ENCODE measurements around the gene CASP2.
"Not testable (repeated sequence)": the region's sequence is repeated elsewhere in the genome, so short reads cannot be mapped to it uniquely, and the experiment has no call there.

CASP2 gene

DNA sequence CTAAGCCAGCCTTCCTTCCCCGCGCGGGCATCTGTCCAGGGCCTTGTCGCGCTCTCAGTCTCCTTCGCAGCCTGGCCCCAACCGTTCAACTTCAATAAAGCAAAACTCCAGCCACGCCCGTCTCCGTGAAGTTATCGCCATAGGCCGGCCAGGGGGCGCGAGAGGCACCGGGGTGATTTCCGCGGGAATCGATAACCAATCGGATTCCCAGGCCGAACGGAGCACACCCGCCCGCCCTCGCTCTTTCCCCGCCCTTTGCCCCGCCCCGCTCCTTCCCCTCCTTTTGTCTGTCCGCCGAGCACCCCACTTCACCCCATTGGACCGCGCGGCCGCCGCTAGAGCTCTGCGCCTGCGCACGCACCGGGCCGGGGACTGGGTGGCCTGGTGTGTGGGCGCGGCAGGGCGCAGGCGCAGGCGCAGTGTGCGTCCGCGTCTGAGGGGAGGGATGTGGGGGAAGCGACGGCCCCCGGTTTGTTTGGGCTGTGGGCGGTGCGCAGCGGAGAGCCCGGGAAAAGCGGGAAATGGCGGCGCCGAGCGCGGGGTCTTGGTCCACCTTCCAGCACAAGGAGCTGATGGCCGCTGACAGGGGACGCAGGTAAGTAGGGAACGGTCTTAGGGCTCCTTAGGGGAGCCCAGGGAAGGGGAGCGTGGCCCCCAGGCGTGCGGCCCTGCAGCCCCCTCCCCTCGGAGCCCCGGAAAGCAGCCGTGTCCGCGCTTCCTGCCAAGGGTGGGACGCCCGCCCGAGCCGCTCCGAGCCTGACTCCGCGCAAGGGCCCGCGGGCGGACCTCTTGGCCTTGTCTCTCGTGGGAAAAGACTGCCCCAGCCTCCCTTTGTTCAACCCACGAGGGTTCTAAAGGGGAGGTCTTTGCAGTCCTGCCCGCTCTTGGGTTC, at the start of gene CASP2:
Gene CASP2, plus strand, starts transcription at position 417 of the 892 bp plus-strand sequence. Its CDS starts 105 bp downstream, at position 522.
- peak; percentile 98 for DNase-seq (ENCODE audit: low read depth)

DNA sequence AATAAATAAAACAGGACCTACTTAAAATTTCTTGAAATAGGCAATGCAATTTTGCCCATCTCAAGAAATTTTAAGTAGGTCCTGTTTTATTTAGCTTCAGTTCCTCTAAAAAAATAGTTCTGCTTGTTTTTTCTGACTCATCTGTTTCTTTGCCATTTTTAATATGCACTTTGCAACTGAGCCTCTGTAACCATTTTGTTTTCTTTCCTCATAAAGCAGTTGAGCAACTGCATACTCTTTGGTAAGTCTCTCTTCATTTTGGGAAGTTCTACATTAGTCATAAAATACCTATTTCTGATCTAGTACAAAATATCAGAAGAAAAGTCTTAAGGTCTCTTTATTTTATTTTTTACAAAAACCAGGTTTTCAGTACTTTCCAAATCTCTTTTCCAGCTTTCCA, 48.3 kb upstream of the CASP2 start:
- no peak for DNase-seq (ENCODE audit: low read depth)

DNA sequence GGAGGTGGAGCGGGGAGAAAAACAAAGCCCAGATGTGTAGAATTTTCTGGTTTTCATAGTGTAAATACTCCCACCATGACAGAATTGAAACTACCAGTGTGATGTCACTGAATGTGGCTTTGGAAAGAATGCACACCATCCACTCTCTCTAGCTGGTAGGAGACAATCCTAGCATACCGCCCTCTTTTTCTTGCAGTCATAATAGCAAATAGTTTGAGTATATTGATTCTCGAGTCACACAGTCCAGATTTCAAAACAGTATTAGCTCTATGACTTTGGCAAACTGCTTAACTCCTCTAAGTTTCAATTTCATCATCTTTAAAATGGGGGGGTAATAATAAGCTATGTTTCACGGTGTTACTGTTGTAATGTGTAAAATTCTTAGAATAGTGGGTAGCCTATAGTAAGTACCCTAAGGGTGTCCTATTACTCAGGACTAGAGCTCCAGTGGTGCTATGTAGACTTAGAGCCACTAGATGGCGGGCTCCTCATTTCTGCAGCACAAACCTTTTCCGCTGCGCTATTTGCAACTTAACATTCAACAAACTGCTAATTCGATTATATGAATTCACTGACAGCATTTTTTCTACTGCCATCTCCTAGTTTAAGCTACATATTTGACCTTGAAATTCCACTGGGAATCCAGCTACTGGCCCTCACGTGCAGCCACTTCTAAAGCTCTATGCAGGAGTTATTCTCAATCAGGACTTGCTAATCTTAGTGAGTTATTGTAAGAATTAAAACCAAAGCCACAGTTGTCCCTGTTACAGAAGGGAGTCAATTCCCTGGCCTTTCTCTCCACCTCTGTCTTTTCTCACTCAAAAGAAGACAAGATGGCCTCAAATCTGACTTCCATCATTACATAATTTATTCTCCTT, 47.6 kb upstream of the CASP2 start:
- DNase-seq (ENCODE audit: low read depth), result peak; percentile 55

DNA sequence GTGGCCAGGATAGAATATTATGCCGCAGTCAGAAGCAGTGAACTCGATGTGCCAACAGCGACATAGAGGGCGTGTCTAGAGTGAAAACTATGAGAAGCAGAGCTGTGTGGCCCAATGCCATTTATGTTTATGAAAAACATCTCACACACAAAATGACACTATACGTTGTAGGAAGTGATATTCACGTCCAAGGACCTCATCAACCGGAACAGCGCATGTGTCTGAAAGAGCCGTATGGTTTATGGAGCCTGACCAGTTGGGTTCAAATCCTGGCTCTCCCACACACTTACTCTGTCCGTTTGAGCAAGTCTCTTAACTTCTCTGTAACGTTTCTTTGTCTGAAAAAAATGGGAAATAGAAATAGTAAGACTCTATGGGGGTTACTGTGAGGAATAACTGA, 45.8 kb upstream of the CASP2 start:
- DNase-seq (ENCODE audit: low read depth), result no peak

DNA sequence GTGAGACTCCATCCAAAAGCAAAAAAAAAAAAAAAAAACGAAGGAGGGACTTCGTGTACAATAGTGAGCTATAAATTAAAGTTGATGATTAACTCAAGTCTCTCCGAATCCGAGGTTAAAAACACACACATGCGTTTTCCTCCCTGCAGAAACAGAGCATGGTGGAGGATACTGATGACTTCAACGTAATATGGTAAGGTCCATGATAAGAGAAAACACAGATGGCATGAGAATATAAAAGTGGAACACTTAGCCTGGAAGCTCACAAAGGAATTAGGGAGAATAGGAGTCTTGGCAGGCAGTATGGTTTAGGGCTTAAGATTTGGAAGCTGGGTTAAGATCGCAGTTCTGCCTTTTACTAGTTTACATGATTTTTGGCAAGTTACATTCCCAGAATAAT, 45.0 kb upstream of the CASP2 start:
- no peak for DNase-seq (ENCODE audit: low read depth)

DNA sequence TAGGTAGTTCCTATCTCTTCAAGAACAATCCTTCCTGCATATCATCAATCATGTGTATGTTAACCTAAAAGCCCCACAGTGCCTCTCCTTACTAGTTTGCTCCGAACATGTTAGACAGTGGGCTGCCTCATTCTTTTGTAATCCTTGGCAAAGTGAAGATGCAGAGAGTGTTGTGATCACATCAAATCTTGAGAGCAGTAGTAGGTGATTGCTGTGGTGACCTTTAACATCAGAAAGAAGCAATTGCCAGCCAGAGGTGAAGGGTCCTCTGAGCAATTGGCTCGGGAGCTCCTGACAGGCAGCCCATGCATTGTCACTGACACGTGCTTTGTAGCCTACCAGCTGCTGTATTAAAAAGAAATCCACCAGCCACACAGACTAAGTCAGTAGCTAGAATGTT, 44.5 kb upstream of the CASP2 start:
- no peak for DNase-seq (ENCODE audit: low read depth)

DNA sequence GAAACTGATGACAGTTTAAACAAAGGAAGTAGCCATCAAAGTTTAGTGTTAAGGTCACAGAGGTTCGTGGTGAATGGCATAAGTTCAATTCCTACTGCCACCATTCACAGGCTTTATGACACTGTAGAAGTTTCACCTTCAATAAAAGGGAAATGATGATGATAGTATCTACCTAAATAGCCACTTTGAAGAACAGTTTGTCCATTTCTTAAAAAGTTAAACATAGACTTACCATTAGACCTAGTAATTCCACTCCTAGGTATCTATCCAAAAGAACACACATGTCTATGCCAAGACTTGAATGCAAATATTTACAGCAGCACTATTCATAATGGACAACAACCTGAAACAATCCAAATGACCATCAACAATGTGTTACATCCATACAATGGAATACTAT, 43.8 kb upstream of the CASP2 start:
- no peak for DNase-seq (ENCODE audit: low read depth)

DNA sequence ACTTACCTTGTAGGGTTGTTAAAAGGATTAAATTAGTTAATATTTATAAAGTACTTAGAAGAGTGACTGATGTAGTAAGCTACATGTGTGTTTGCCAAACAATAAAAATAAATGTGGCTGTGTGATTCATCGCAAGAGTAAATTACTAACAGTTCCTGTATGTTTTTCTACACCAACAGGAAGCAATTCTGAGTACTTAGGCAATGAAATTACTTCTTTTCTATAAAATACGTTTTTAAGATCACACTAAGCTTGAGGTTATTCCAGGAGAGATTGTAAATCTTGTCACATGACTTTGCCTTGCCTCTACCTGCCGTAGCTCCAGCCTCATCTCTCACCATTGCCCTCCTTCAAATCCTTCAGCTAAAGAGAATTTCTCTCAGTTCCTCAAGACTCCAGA, 43.0 kb upstream of the CASP2 start:
- DNase-seq (ENCODE audit: low read depth), result no peak

DNA sequence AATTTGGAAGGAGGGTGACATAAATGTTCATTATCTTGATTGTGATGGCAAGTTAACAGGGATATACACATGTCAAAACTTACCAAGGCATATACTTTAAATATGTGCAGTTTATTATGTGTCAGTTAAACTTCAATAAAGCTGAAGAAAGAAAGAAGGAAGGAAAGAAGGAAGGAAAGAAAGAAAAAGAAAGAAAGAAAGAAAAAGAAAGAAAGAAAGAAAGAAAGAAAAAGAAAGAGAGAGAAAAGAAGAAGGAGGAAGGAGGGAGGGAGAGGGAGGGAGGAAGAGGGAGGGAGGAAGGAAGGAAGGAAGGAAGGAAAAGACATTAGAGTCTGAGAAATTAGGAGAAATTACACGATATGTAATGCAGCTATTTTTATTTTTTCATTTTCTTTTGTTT, 40.8 kb upstream of the CASP2 start:
- DNase-seq (ENCODE audit: low read depth), result no peak

DNA sequence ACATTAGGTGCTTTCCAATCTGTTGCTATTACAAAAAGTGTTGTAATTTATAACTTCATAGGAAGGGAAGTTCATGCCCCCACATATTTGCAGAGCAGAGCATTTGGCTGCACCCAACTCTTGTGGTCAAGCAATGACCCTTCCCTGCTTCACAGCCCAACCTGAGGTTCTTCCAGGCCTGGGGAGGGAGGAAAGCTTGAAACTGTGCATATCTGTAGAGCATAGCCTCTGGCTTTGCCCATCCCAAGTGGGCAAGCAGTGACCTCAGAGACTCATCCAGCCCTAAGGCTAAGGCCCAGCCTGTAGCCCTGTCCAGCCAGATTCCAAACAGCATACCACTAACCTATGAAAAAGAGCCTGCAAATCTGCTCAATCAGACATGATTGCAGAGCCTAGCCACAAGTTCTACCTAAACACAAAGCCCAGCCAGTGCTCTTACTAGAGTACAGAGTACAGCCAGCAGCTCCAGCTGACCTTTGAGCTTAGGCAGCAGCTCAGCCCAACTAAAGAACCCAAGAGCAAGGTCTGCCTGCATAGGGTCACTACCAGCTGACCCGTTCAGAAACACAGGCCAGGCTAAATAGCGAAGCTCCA, 39.3 kb upstream of the CASP2 start:
- DNase-seq (ENCODE audit: low read depth), result no peak

DNA sequence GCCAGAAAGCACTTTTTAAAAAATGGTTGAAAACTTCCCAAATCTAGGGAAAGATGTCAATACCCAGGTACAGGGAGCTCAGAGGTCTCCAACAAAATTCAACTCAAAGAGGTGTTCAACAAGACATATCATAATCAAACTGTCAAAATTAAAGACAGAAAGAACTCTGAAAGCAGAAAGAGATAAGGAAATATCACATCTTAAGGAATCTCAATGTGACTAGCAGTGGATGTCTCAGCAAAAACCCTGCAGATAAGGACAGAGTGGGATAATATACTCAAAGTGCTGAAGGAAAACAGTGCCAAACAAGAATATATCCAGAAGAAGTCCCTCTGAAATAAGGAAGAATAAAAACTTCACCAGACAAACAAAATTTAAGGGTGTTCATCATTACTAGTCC, 38.0 kb upstream of the CASP2 start:
- DNase-seq (ENCODE audit: low read depth), result no peak

DNA sequence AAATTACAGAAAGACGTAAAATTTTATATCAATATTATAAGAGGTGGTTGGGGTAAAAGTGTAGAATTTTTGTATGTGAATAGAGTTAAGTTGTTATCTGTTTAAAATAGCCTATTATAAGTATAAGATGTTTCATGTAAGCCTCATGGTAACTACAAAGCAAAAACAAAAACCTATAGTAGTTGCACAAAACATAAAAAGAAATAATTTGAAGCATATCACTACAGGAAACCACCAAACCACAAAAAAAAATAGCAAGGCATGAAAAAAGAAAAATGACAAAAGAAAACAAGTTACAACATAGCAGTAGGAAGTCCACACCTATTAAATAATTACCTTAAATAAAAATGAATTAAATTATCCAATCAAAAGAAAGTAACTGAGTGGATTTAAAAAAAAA, 37.3 kb upstream of the CASP2 start:
- DNase-seq (ENCODE audit: low read depth), result no peak

DNA sequence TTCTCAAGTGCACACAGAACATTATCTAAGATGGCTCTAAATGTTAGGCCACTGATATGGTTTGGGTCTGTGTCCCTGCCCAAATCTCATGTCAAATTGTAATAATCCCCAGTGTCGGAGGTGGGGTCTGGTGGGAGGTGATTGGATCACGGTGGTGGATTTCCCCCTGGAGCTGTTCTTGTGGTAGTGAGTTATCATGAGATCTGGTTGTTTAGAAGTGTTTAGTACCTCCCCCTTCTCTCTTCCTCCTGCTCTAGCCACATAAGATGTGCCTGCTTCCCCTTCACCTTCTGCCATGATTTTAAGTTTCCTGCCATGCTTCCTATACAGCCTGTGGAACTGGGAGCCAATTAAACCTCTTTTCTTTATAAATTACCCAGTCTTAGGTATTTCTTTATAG, 36.1 kb upstream of the CASP2 start:
- no peak for DNase-seq (ENCODE audit: low read depth)

DNA sequence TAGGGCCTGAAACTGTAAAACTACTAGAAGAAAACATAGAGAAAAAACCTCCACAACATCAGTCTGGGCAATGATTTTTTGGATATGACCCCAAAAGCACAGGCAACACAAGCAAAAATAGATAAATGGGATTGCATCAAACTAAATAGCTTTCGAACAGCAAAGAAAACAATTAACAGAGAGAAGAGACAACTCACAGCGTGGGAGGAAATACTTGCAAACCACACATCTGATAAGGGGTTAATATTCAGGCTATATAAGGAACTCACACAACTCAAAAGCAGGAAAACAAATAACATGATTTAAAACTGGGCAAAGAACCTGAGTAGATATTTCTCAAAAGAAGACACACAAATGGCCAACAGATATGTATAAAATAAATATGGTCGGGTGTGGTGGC, 32.6 kb upstream of the CASP2 start:
- no peak for DNase-seq (ENCODE audit: low read depth)

DNA sequence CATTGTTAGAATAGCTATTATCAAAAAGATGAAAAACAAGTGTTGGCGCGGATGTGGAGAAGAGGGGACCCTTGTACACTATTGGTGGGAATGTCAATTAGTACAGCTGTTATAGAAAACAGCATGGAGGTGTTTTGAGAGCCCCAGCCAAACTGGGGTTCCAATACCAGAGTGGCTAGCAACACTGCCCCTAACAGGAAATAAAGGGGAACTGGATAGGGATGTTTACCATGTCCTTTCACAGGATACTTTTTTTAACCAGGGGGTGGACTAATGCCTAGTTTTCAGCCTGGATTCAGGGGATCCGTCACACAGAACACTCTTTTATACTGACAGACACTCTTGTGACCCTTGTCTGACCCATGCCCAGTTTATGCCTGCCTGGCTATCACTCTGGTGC, 31.8 kb upstream of the CASP2 start:
- no peak for DNase-seq (ENCODE audit: low read depth)

DNA sequence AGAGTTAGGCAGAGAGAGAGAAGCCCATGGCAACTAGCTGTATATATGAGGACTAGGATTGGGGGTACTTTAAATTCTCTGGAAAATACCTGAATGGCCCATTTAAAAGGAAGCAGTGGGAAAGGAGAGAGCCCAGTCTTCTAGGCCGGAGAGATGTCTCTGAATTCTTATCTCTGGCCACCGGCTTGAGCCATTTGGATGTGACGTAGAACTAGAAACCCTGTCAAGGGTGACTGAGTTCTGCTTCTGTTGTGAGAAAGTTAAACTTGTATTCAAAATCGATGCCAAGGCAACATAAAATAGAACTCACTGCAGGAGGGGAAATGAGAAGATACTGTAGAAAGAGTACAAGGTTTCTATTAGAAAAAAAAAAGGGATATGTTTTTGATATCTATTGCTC, 31.2 kb upstream of the CASP2 start:
- no peak for DNase-seq (ENCODE audit: low read depth)

DNA sequence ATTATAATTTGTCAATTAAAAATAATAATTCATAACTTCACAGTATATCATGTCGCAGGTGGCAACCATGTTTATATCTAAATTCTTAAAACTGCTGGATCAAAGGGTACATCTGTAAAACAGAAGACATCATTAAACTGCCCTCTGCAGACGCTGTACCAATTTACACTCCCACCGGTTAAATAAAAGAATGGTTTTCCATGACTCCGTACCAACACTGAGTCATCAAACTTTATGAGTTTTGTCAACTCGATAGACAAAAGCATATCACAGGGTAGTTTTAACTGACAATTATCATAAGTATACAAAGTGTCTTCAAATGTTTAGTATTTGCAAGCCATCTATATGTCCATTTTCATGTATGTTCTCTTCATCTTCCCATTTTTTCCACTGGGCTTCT, 30.6 kb upstream of the CASP2 start:
- no peak for DNase-seq (ENCODE audit: low read depth)

DNA sequence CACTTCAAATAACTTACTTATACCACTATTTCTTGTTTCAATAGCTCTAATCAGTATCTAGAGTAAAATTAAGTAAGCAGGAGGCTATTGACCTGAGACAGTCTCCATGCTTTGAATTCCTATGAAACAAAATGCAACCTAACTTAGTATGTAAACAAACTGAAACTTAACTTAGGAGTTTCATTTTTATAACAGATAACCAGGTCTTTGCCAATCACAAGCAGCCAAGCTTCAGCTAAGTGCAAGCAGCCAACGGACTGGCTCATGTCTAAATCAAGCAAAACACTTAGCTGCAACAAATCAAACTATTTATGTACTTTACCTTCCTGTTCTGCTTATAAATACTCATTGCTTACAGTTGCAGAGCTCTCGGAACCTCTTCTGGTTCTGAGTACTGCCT, 29.3 kb upstream of the CASP2 start:
- DNase-seq (ENCODE audit: low read depth), result no peak

DNA sequence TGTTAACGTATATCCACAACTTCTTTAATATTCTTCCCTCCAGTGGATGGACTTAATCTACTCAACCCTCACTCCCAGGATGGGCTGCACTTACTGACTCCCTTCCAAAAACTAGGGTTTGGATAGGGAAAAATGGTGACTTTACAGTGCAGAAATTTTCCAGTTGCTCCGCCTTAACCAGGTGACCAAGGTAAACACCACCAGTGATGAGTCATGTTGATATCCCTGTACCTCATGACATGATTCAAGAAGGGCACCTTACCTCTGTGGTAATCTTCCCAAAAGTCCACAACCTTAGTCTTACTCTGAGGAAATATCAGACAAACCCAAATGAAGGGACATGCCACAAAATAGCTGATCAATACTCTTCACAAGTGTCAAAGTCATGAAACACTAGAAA, 28.4 kb upstream of the CASP2 start:
- no peak for DNase-seq (ENCODE audit: low read depth)

DNA sequence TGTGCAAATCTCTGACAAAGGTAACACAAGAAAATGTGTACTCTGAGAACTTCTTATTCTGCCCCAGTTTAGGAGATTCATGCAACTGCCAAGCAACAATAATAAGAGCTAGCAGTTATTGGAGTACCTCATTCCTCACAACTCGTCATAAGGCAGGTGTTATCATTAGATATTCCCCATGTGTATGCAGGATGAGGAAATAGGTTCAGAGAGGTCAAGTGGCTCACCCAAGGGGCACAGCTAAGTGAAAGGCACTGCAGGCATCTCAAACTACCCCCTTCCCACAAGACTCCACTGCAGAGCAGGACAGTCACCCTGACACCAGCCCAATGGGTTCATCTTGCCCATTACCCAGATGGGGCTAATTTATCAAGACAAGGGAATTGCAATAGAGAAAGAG, 26.2 kb upstream of the CASP2 start:
- no peak for DNase-seq (ENCODE audit: low read depth)

DNA sequence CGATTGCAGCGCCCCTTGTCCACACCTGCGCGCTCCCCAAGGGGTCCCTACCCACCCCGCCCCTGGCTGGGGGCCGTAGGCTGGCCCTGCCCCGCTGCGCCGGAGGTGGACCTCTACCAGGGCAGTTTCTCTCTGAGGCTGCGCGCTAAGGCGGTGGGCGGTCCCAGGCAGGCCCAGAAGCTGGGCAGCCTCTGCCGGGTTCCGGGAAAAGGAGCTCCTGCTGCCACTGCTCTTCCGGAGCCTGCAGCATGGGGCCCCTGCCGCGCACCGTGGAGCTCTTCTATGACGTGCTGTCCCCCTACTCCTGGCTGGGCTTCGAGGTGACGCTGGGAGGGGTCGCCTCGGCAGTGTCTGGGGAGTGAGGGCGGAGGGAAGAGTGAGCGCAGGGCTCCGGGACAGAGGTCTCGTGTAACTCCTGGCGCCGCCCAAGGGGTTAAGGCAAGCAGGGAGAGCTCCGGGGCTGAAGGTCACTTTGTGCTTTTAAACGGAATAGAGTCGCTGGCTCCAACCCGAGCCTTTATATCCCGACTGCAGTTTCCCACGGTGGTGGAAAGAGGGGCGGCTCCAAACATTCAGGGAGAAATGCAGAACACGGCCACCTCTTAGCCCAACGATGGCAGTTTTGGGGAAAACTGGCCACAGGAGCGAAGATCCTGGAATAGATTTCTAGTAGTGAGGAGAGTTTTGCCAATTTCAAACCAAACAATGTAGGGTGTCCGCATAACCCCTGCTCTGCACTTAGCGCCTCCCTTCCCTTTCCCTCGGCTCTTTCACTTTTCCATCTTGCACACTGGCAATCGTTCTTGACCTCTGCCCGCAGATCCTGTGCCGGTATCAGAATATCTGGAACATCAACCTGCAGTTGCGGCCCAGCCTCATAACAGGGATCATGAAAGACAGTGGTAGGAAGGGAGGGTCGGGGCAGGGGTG, 24.6 kb upstream of the CASP2 start, which contains the start of gene GSTK1:
Gene GSTK1, plus strand, starts transcription at position 176 of the 930 bp plus-strand sequence. Its CDS starts 73 bp downstream, at position 249.
- DNase-seq (ENCODE audit: low read depth), result peak; percentile 63

DNA sequence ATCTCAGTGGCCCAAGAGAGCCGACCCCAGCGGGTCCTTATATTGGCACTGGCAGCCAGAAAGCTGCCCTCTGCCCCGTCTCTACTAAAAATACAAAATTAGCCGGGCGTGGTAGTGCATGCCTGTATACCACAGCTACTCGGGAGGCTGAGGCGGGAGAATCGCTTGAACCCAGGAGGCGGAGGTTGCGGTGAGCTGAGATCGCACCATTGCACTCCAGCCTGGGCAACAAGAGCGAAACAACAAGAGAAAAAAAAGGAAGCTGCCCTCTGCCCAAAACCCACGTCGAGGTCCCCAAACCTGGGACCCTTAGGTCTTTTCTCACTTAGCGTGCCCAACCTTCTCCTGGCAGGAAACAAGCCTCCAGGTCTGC, 24.0 kb upstream of the CASP2 start:
- DNase-seq (ENCODE audit: low read depth), result not testable (repeated sequence)
